Endothelial cell of umbilical vein (primary cell): ENCODE results near the gene CHST11. TPM values are rescaled to one million over a fixed set of nuclear protein-coding genes. Genes with fewer than 3 reads are reported as not detected.

Source experiments
- BruUV-seq: library from RNA; stranded (reverse); fragments of 400-500 nt; replicated peaks from 2 replicates; lab custom pipeline; 2021; lab: Mats Ljungman, UMichigan
- CTCF ChIA-PET: fragments of 300-600, 350-600 bp; sonication (Branson Sonifier 250); formaldehyde crosslinking; loops from one replicate; lab custom pipeline; 2021; ENCODE audit warnings: antibody characterized with exemption, inconsistent platforms; lab: Charles Lee
- POLR2A ChIA-PET: fragments of 300-600, 350-600 bp; sonication (Branson Sonifier 250); formaldehyde crosslinking; loops from one replicate; lab custom pipeline; 2021; ENCODE audit warnings: antibody characterized with exemption, inconsistent platforms; lab: Charles Lee
- DNase-seq: peaks from one replicate; pipeline ENCODE4 v3.0.0-alpha.2; 2011; ENCODE audit warnings: low read depth, low spot score
- FAIRE-seq: peaks from 2 replicates; lab custom pipeline; 2011; peaks lifted over from hg19 to GRCh38; lab: Jason Lieb, UNC
- H2AFZ ChIP-seq: 2 replicates; pipeline ENCODE4 v1.6.0; 2012; ENCODE audit warnings: low read depth, low read length, control low read depth, inconsistent platforms
- H3K27ac ChIP-seq: 2 replicates; pipeline ENCODE4 v1.5.1; 2011; ENCODE audit warnings: low read depth, mild to moderate bottlenecking, control low read depth, low read length, moderate library complexity; ENCODE audit not compliant: insufficient read depth
- H3K27me3 ChIP-seq, 2 experiments: 2 replicates each; pipeline versions ENCODE4 v1.6.0 to v1.6.1; 2011; ENCODE audit warnings: low read length in 2 of 2, mixed read lengths in 1 of 2; ENCODE audit not compliant: control insufficient read depth in 2 of 2, insufficient read depth in 2 of 2
- H3K36me3 ChIP-seq, 2 experiments: 2 replicates in 1 of 2; 3 replicates in 1 of 2; pipeline ENCODE4 v1.5.1; 2011; ENCODE audit warnings: low read length in 2 of 2, mild to moderate bottlenecking in 1 of 2, moderate library complexity in 1 of 2; ENCODE audit not compliant: control insufficient read depth in 2 of 2, insufficient read depth in 2 of 2; ENCODE audit errors: extremely low read depth in 1 of 2
- H3K4me1 ChIP-seq: 3 replicates; pipeline ENCODE4 v1.5.1; 2011; ENCODE audit warnings: mild to moderate bottlenecking, low read length; ENCODE audit not compliant: control insufficient read depth, insufficient read depth; ENCODE audit errors: extremely low read depth
- H3K4me2 ChIP-seq: 2 replicates; pipeline ENCODE4 v1.6.1; 2011; ENCODE audit warnings: low read length, control low read depth, mixed read lengths; ENCODE audit not compliant: insufficient read depth
- H3K4me3 ChIP-seq, 3 experiments: fragments of 200-600 bp in 1 of 3; sonication (generic), shearing (Covaris generic) in 1 of 3; replicated peaks in 1 of 3; 2 replicates each; pipeline ENCODE4 v1.5.1; 2011 to 2016; ENCODE audit warnings: control low read depth in 3 of 3, low read length in 3 of 3, mild to moderate bottlenecking in 2 of 3, inconsistent platforms in 1 of 3, low read depth in 1 of 3, moderate library complexity in 1 of 3; ENCODE audit not compliant: insufficient read depth in 1 of 3
- H3K79me2 ChIP-seq: 2 replicates; pipeline ENCODE4 v1.6.0; 2012; ENCODE audit warnings: low read length, inconsistent platforms; ENCODE audit not compliant: control insufficient read depth, insufficient read depth
- H3K9ac ChIP-seq: replicated peaks from 2 replicates; pipeline ENCODE3; 2011; ENCODE audit warnings: low read length, control low read depth; ENCODE audit not compliant: insufficient read depth; ENCODE audit errors: extremely low read depth
- H3K9me1 ChIP-seq: replicated peaks from 3 replicates; pipeline ENCODE4 v1.6.0; 2011; ENCODE audit warnings: mild to moderate bottlenecking, low read length; ENCODE audit not compliant: control insufficient read depth, insufficient read depth; ENCODE audit errors: extremely low read depth
- H3K9me3 ChIP-seq: replicated peaks from 2 replicates; pipeline ENCODE4 v1.5.1; 2012; ENCODE audit warnings: low read length, inconsistent platforms; ENCODE audit not compliant: control insufficient read depth, insufficient read depth
- H4K20me1 ChIP-seq: replicated peaks from 2 replicates; pipeline ENCODE3; 2011; ENCODE audit warnings: mild to moderate bottlenecking, low read length; ENCODE audit not compliant: control insufficient read depth, insufficient read depth; ENCODE audit errors: extremely low read depth
- EZH2 ChIP-seq: IDR thresholded peaks from 2 replicates; pipeline ENCODE4 v1.6.1; 2012; ENCODE audit warnings: borderline replicate concordance, low read depth, mild to moderate bottlenecking, moderate library complexity, low read length, inconsistent platforms; ENCODE audit not compliant: severe bottlenecking
- FOS ChIP-seq: IDR thresholded peaks from 2 replicates; pipeline ENCODE4 v1.6.1; 2011; ENCODE audit warnings: mild to moderate bottlenecking, low read length, moderate library complexity, borderline replicate concordance; ENCODE audit not compliant: insufficient read depth
- GATA2 ChIP-seq: IDR thresholded peaks from 2 replicates; pipeline ENCODE4 v1.7.0; 2011; ENCODE audit warnings: low read depth, mild to moderate bottlenecking, moderate library complexity, mixed read lengths, low read length; ENCODE audit not compliant: insufficient read length, insufficient read depth
- JUN ChIP-seq: IDR thresholded peaks from 2 replicates; pipeline ENCODE4 v1.6.1; 2011; ENCODE audit warnings: borderline replicate concordance, low read depth; ENCODE audit not compliant: insufficient read length, insufficient read depth
- MYC ChIP-seq: IDR thresholded peaks from one replicate; pipeline ENCODE4 v1.6.1; 2011; ENCODE audit warnings: mild to moderate bottlenecking, low read depth, low read length
- POLR2A ChIP-seq: IDR thresholded peaks from 2 replicates; pipeline ENCODE4 v1.6.1; 2012; ENCODE audit warnings: low read depth, mild to moderate bottlenecking, control low read depth, low read length
- POLR2AphosphoS5 ChIP-seq: IDR thresholded peaks from 2 replicates; pipeline ENCODE4 v1.6.1; 2012; ENCODE audit warnings: low read depth, mild to moderate bottlenecking, control low read depth, low read length, moderate library complexity; ENCODE audit not compliant: insufficient read depth
- dilution Hi-C: fragments of 300-500 bp; cut with MboI; formaldehyde crosslinking; loops from one replicate; pipeline ENCODE4 v1.15.0; 2019; ENCODE audit warnings: low sequenced_read_pairs; ENCODE audit not compliant: extremely low pct_ligation_motif_present
- intact Hi-C: fragments of 100-400 bp; cut with micrococcal nuclease; formaldehyde crosslinking; loops from one replicate; pipeline ENCODE4 v1.10.0; 2022
- polyA plus RNA-seq, 4 experiments: library from polyadenylated mRNA; depleted of rRNA in 3 of 4; stranded (reverse) in 3 of 4; unstranded in 1 of 4; fragments of >200 nt; gene quantifications; 2 replicates each; pipeline versions ENCODE4 v1.2.1 to v1.2.3, GENCODE V29; 2011 to 2012; ENCODE audit warnings: missing spikeins in 1 of 4
- total RNA-seq: library from RNA; stranded (reverse); gene quantifications from 2 replicates; pipeline ENCODE4 v1.2.3, GENCODE V29; 2021
- TF ChIP-seq, protein P1 (sequence below), 2 donors: IDR thresholded peaks; 1 replicate in 1 of 2; 2 replicates in 1 of 2; pipeline ENCODE4 v1.5.1; 2011; ENCODE audit warnings: low read length in 2 of 2, mild to moderate bottlenecking in 2 of 2, moderate library complexity in 2 of 2, control low read depth in 1 of 2, inconsistent platforms in 1 of 2, low read depth in 1 of 2; ENCODE audit not compliant: insufficient read depth in 1 of 2; ENCODE audit errors: extremely low read depth in 1 of 2
- TF ChIP-seq, protein P2 (sequence below): IDR thresholded peaks from 2 replicates; pipeline ENCODE4 v1.6.1; 2011; ENCODE audit not compliant: insufficient read depth, insufficient read length

Gene CHST11
- total and polyA plus RNA-seq, 2 donors (not counting 3 experiments of a cell fraction or from before 2014, with no cell fraction given), result 19.7 to 20.9 TPM

DNA sequence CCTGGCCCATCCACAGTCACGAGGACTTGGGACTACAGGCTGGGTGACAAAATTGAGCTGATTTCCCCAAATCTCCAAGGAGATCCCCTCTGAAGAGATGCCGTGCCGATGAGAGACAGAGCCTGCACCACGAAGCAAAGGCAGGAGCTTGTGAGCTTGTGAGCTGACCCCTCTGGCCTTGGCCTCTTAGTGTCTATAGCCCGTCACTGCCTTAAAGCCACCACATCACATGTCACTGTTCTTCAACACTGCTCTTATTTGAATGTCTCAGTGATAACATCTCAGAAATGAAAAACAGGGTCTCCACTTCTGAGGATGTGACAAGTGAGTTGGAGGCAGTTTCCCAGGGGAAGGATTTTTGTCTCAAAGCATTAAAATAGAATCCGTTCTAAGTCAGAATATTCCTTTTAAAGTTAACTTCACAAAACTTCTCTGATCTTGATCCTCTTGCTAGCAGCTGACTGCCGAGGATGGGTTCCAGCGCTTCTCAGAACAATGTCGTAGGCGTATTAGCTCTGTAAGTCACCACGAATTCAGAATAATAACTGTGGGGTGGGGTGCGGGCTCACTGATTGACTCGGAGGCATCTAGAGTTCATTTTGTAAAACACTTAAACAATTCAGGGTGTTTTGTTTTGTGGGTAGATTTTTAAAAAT, 37.5 kb downstream of the CHST11 start:
- no peaks in the 10 kb centered on the region for H3K9me1 ChIP-seq
- H3K79me2 ChIP-seq, result peaks cover 17% of the 10 kb centered on the region
- no peak for TF ChIP-seq FOS
- TF ChIP-seq, protein P1, sequence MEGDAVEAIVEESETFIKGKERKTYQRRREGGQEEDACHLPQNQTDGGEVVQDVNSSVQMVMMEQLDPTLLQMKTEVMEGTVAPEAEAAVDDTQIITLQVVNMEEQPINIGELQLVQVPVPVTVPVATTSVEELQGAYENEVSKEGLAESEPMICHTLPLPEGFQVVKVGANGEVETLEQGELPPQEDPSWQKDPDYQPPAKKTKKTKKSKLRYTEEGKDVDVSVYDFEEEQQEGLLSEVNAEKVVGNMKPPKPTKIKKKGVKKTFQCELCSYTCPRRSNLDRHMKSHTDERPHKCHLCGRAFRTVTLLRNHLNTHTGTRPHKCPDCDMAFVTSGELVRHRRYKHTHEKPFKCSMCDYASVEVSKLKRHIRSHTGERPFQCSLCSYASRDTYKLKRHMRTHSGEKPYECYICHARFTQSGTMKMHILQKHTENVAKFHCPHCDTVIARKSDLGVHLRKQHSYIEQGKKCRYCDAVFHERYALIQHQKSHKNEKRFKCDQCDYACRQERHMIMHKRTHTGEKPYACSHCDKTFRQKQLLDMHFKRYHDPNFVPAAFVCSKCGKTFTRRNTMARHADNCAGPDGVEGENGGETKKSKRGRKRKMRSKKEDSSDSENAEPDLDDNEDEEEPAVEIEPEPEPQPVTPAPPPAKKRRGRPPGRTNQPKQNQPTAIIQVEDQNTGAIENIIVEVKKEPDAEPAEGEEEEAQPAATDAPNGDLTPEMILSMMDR (IDR thresholded peaks at IDR 0.05; ENCODE audit: extremely low read depth in 1 of 2, insufficient read depth in 1 of 2, low read depth in 1 of 2, low read length in 2 of 2), result no peak
- TF ChIP-seq GATA2, result no peak
- no peak for TF ChIP-seq POLR2AphosphoS5
- TF ChIP-seq EZH2, result no peak
- no peak for TF ChIP-seq MYC
- TF ChIP-seq POLR2A, result no peak
- TF ChIP-seq JUN, result no peak
- TF ChIP-seq, protein P2, sequence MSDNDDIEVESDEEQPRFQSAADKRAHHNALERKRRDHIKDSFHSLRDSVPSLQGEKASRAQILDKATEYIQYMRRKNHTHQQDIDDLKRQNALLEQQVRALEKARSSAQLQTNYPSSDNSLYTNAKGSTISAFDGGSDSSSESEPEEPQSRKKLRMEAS, result no peak
- H3K4me1 ChIP-seq, result no peaks in the 10 kb centered on the region
- no peak overlapping the region for H3K4me3 ChIP-seq
- no peak for DNase-seq
- dilution Hi-C loops, result no loop called here
- CTCF ChIA-PET, result no interaction called here
- BruUV-seq, result no TSS peak
- no peak overlapping the region for H3K9ac ChIP-seq
- H3K27me3 ChIP-seq, result no peaks in the 10 kb centered on the region
- FAIRE-seq, result peak; percentile 8
- no peak overlapping the region for H3K27ac ChIP-seq
- H2AFZ ChIP-seq, result no peak overlapping the region
- POLR2A ChIA-PET, result no interaction called here
- no peak overlapping the region for H3K4me2 ChIP-seq
- intact Hi-C loops, result no loop called here
- H3K9me3 ChIP-seq, result no peaks in the 10 kb centered on the region
- H3K36me3 ChIP-seq, result no peaks in the 10 kb centered on the region
- peaks cover 2% of the 10 kb centered on the region for H4K20me1 ChIP-seq
